Ammon's horn (tissue), 1 donor: ENCODE measurements around the gene C19orf73.
A peak's percentile ranks its signal among the peaks of the same experiment; 100 is the strongest.

Source experiments
- DNase-seq: peaks from one replicate; pipeline ENCODE4 v3.0.0-alpha.2; 2016; ENCODE audit warnings: low spot score

C19orf73 gene

GRCh38 chr19:49101160-49101559 is 17.8 kb downstream of the C19orf73 start:
- DNase-seq = no peak

GRCh38 chr19:49098795-49099194 is 20.1 kb downstream of the C19orf73 start:
- DNase-seq = no peak

- DNase-seq = peak; percentile 82
Measured at GRCh38 chr19:49097453-49098288, 21.3 kb downstream of the C19orf73 start.

GRCh38 chr19:49094505-49095482 is 24.1 kb downstream of the C19orf73 start:
- DNase-seq = peak; percentile 75

DNA sequence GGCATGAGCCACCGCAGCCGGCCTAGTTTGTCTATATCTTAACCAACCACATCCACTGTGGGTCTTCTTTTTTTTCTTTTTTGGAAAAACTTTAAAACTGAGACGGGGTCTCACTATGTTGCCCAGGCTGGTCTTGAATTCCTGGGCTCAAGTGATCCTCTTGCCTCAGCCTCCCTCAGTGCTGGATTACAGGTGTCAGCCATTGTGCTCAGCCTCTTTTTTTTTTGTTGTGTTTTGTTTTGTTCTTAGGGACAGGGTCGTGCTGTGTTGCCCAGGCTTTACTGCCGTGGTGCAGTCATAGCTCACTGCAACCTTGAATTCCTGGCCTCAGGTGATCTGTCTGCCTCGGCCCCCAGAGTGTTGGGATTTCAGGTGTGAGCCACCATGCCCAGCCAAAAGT is 26.3 kb downstream of the C19orf73 start:
- no peak for DNase-seq

- no peak for DNase-seq
Measured at GRCh38 chr19:49091391-49092038, 27.4 kb downstream of the C19orf73 start.

GRCh38 chr19:49086296-49086695 is 32.6 kb downstream of the C19orf73 start:
- no peak for DNase-seq

- no peak for DNase-seq
Measured at GRCh38 chr19:49085868-49086232, 33.1 kb downstream of the C19orf73 start.

DNA sequence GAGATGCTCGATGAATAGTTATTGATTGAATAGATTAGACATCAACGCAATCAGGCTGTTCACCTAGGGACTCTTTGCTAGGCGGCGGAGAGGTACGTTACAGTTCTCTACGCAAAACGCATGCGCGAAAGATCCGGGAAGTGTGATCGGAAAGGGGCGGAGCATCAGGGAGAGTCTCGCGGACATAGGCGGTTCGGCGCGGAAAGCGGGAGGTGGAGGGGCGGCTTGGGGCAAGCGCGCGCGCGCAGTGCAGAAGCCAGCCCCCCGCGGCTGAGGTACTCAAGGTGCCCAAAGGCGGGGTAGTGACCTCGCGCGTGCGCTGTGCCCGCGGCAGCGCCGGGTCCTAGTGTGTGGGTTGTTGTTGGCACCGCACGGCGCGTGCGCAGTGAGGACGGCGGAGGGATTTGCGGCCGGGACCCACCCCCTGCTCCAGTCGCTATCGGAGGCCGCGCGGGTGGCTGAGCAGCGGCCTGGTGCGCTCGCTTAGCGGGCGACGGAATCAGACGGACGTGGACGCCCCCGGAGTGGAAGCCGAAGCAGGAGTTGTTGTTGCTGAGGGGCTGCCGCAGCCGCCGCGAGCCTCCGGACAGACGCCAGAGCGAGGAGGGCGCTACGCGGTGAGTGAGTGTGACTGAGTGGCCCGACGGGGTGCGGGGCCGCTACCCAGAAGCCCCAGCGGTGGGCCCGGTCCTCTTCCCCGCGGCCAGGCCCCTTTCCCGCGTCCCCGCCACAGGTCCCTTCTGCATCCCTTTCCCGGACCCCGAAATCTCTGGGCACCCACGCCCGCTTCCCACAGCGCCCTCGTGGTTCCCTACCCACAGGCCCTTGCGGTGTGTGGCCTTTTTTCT is 33.7 kb downstream of the C19orf73 start, which contains the start of gene SNRNP70:
Gene SNRNP70, plus strand, starts transcription at position 432 of the 848 bp plus-strand sequence. CDS start 964 bp downstream, outside the sequence.
- DNase-seq = peak; percentile 98

- no peak for DNase-seq
Measured at GRCh38 chr19:49084206-49085019, 34.5 kb downstream of the C19orf73 start.

GRCh38 chr19:49081273-49081672 is 37.7 kb downstream of the C19orf73 start:
- no peak for DNase-seq

DNA sequence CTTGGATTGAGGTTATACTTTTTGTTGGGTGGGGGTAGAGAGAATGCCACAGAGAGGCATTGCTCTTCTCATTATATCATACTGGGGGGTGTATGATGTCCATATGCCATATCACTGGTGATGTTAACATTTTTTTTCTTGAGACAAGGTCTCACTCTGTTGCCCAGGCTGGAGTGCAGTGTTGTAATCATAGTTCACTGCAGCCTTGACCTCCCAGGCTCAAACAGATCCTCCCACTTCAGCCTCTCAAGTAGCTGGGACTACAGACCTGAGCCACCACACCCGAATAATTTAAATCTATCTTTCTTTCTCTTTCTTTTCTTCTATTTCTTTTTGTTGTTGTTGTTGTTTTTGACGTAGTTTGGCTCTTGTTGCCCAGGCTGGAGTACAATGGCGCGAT is 38.6 kb downstream of the C19orf73 start:
- DNase-seq = no peak

DNA sequence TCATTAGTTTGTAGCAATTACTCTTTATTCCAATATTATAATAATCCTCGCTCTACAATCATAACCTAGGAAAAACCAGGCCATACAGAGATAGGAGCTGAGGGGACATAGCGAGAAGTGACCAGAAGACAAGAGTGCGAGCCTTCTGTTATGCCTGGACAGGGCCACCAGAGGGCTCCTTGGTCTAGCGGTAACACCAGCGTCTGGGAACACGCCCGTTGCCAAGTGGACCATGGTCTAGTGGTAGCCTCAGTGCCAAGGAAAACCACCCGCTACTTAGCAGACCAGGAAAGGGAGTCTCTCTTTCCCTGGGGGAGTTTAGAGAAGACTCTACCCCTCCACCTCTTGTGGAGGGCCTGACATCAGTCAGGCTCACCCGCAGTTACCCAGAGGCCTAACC is 44.1 kb downstream of the C19orf73 start:
- peak; percentile 72 for DNase-seq

GRCh38 chr19:49073514-49074378 is 45.2 kb downstream of the C19orf73 start:
- DNase-seq = no peak

DNA sequence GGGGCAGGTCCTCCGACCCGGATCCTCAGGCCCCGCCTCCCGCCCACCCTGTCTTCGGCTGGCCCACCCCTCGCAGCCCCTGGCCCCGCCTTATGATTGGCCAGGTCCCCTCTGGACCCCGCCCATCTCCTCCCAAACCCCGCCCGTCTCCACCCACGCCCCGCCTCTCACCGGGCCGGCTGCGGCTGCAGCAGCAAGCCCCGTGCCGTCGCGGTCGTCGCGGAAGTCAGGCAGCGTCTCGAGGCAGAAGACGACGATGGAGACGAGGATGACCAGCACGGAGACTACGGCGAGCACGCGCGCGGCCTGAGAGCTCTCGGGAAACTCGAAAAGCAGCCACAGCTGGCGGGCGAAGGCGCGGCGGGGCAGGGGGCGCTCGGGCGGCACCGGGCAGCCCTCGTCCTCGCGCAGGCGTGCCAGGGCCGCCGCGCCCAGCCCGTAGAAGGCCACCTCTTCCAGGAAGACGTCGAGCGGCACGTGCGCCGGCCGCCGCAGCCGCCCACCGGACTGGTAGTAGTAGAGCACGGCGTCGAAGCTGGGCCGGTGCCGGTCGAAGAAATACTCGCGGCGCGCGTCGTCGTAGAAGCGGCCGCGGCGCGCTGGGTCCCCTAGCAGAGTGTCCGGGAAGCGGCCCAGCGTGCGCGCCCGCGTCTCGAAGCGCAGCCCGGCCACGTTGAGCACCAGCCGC is 46.9 kb downstream of the C19orf73 start:
- DNase-seq = no peak

DNA sequence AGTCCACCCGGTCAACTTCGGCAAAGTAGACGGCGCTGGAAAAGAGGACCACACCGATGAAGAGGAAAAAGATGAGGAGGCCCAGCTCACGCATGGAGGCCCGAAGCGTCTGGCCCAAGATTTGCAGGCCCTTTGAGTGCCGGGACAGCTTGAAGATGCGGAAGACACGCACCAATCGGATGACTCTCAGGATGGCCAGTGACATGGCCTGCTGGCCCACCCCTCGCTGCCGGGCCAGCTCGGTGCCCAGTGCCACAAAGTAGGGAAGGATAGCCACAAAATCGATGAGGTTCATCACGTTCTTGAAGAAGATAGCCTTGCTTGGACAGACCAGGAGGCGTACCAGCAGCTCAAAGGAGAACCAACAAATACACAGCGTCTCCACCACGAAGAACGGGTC is 48.5 kb downstream of the C19orf73 start:
- DNase-seq = no peak

- DNase-seq = no peak
Measured at GRCh38 chr19:49069026-49069425, 49.9 kb downstream of the C19orf73 start.
